Keratinocyte (primary cell): ENCODE results near the gene SIN3B. TPM values are rescaled to one million over a fixed set of nuclear protein-coding genes. Genes with fewer than 3 reads are reported as not detected.

ENCODE experiments used
- DNase-seq: peaks from one replicate; pipeline ENCODE4 v3.0.0-alpha.2; 2011; ENCODE audit warnings: low read depth, missing footprints, low spot score
- FAIRE-seq: peaks from 2 replicates; lab custom pipeline; 2011; peaks lifted over from hg19 to GRCh38; lab: Jason Lieb, UNC
- H2AFZ ChIP-seq: 2 replicates; pipeline ENCODE4 v1.6.0; 2012; ENCODE audit warnings: low read length, control low read depth, inconsistent platforms; ENCODE audit not compliant: control insufficient read depth
- H3K27ac ChIP-seq: 2 replicates; pipeline ENCODE4 v1.5.1; 2011; ENCODE audit warnings: low read length; ENCODE audit not compliant: control insufficient read depth, insufficient read depth
- H3K27me3 ChIP-seq: 3 replicates; pipeline ENCODE4 v1.6.0; 2011; ENCODE audit warnings: low read length; ENCODE audit not compliant: control insufficient read depth, insufficient read depth; ENCODE audit errors: extremely low read depth
- H3K36me3 ChIP-seq, 2 experiments: 2 replicates in 1 of 2; 3 replicates in 1 of 2; pipeline ENCODE4 v1.5.1; 2011; ENCODE audit warnings: low read length in 2 of 2, mild to moderate bottlenecking in 1 of 2; ENCODE audit not compliant: control insufficient read depth in 2 of 2, insufficient read depth in 2 of 2; ENCODE audit errors: extremely low read depth in 1 of 2
- H3K4me1 ChIP-seq: 3 replicates; pipeline ENCODE4 v1.5.1; 2011; ENCODE audit warnings: low read length; ENCODE audit not compliant: control insufficient read depth, insufficient read depth; ENCODE audit errors: extremely low read depth
- H3K4me2 ChIP-seq: 3 replicates; pipeline ENCODE4 v1.6.0; 2011; ENCODE audit warnings: low read depth, low read length; ENCODE audit not compliant: control insufficient read depth, insufficient read depth; ENCODE audit errors: extremely low read depth
- H3K4me3 ChIP-seq, 3 experiments: fragments of 200-600 bp in 1 of 3; sonication (generic) in 1 of 3; 2 replicates in 2 of 3; 3 replicates in 1 of 3; pipeline ENCODE4 v1.5.1; 2011 to 2016; ENCODE audit warnings: low read length in 3 of 3, mild to moderate bottlenecking in 3 of 3, control low read depth in 2 of 3, inconsistent platforms in 1 of 3, low read depth in 1 of 3, mixed read lengths in 1 of 3, mixed run types in 1 of 3, moderate library complexity in 1 of 3; ENCODE audit not compliant: control insufficient read depth in 2 of 3, insufficient read depth in 2 of 3; ENCODE audit errors: extremely low read depth in 1 of 3
- H3K79me2 ChIP-seq: 2 replicates; pipeline ENCODE4 v1.6.0; 2012; ENCODE audit warnings: low read length; ENCODE audit not compliant: control insufficient read depth, insufficient read depth
- H3K9ac ChIP-seq: 3 replicates; pipeline ENCODE4 v1.6.0; 2011; ENCODE audit warnings: low read length; ENCODE audit not compliant: control insufficient read depth, insufficient read depth; ENCODE audit errors: extremely low read depth
- H3K9me1 ChIP-seq: 3 replicates; pipeline ENCODE4 v1.6.0; 2011; ENCODE audit warnings: low read length; ENCODE audit not compliant: control insufficient read depth, insufficient read depth; ENCODE audit errors: extremely low read depth
- H3K9me3 ChIP-seq: 2 replicates; pipeline ENCODE4 v1.5.1; 2012; ENCODE audit warnings: low read depth, low read length; ENCODE audit not compliant: control insufficient read depth
- H4K20me1 ChIP-seq: 3 replicates; pipeline ENCODE4 v1.6.0; 2011; ENCODE audit warnings: low read length; ENCODE audit not compliant: control insufficient read depth, insufficient read depth; ENCODE audit errors: extremely low read depth
- EZH2 ChIP-seq: IDR thresholded peaks from one replicate; pipeline ENCODE4 v1.6.1; 2012; ENCODE audit warnings: inconsistent platforms, mild to moderate bottlenecking, low read length, moderate library complexity
- dilution Hi-C: fragments of 300-500 bp; cut with MboI; formaldehyde crosslinking; loops from one replicate; pipeline ENCODE4 v1.7.0; 2020; ENCODE audit warnings: low sequenced_read_pairs; ENCODE audit not compliant: extremely low pct_ligation_motif_present
- polyA plus RNA-seq, 5 experiments: library from polyadenylated mRNA; depleted of rRNA in 3 of 5; stranded (reverse) in 3 of 5; stranded (forward) in 1 of 5; unstranded in 1 of 5; fragments of >200 nt; gene quantifications; 1 replicate in 1 of 5; 2 replicates in 3 of 5; 3 replicates in 1 of 5; pipeline versions ENCODE4 v1.2.1 to v1.2.3, GENCODE V29; 2011 to 2012; ENCODE audit warnings: missing spikeins in 2 of 5, low read depth in 1 of 5, low replicate concordance in 1 of 5
- TF ChIP-seq, protein P1 (sequence below), 3 experiments: IDR thresholded peaks in 1 of 3; conservative IDR thresholded peaks in 1 of 3; optimal IDR thresholded peaks in 1 of 3; 2 replicates in 2 of 3; 3 replicates in 1 of 3; pipeline versions ENCODE3 to v1.5.1; 2011; ENCODE audit warnings: low read length in 3 of 3, mild to moderate bottlenecking in 3 of 3, moderate library complexity in 2 of 3, control low read depth in 1 of 3, inconsistent platforms in 1 of 3; ENCODE audit not compliant: insufficient read depth in 2 of 3; ENCODE audit errors: extremely low read depth in 1 of 3

Gene SIN3B
- polyA plus RNA-seq, 1 donor (not counting 4 experiments of a cell fraction or from before 2014, with no cell fraction given) = 30.9 TPM

- FAIRE-seq (no peak), DNase-seq (no peak)
- Histone ChIP-seq H3K9ac (no peak overlapping the region), H2AFZ (no peak overlapping the region), H3K4me2 (no peak overlapping the region), H3K9me3 (no peaks in the 10 kb centered on the region), H3K4me3 (no peak overlapping the region), H3K79me2 (no peaks in the 10 kb centered on the region), H4K20me1 (no peaks in the 10 kb centered on the region), H3K9me1 (peaks cover 4% of the 10 kb centered on the region), H3K4me1 (peaks cover 9% of the 10 kb centered on the region), H3K36me3 (no peaks in the 10 kb centered on the region), H3K27ac (no peak overlapping the region), H3K27me3 (no peaks in the 10 kb centered on the region)
- dilution Hi-C loops = no loop called here
- TF ChIP-seq, protein P1, sequence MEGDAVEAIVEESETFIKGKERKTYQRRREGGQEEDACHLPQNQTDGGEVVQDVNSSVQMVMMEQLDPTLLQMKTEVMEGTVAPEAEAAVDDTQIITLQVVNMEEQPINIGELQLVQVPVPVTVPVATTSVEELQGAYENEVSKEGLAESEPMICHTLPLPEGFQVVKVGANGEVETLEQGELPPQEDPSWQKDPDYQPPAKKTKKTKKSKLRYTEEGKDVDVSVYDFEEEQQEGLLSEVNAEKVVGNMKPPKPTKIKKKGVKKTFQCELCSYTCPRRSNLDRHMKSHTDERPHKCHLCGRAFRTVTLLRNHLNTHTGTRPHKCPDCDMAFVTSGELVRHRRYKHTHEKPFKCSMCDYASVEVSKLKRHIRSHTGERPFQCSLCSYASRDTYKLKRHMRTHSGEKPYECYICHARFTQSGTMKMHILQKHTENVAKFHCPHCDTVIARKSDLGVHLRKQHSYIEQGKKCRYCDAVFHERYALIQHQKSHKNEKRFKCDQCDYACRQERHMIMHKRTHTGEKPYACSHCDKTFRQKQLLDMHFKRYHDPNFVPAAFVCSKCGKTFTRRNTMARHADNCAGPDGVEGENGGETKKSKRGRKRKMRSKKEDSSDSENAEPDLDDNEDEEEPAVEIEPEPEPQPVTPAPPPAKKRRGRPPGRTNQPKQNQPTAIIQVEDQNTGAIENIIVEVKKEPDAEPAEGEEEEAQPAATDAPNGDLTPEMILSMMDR (optimal IDR thresholded peaks at IDR 0.05 in 1 of 3, IDR thresholded peaks at IDR 0.05 in 1 of 3, conservative IDR thresholded peaks at IDR 0.05 in 1 of 3; ENCODE audit: extremely low read depth in 1 of 3, insufficient read depth in 2 of 3, low read length in 3 of 3) = no peak
- no peak for TF ChIP-seq EZH2
Observed at GRCh38 chr19:16917401-16917800, 88.2 kb downstream of the SIN3B start.

- no peaks in the 10 kb centered on the region for H3K27me3 ChIP-seq
- H3K27ac ChIP-seq = no peak overlapping the region
- no peaks in the 10 kb centered on the region for H3K36me3 ChIP-seq
- dilution Hi-C loops = no loop called here
- no peaks in the 10 kb centered on the region for H3K9me3 ChIP-seq
- no peak overlapping the region for H3K9ac ChIP-seq
- no peak overlapping the region for H3K4me3 ChIP-seq
- no peaks in the 10 kb centered on the region for H3K79me2 ChIP-seq
- H3K4me1 ChIP-seq = peaks cover 9% of the 10 kb centered on the region
- peaks cover 4% of the 10 kb centered on the region for H3K9me1 ChIP-seq
- H4K20me1 ChIP-seq = no peaks in the 10 kb centered on the region
- TF ChIP-seq EZH2 = no peak
- TF ChIP-seq, protein P1 (optimal IDR thresholded peaks at IDR 0.05 in 1 of 3, IDR thresholded peaks at IDR 0.05 in 1 of 3, conservative IDR thresholded peaks at IDR 0.05 in 1 of 3; ENCODE audit: extremely low read depth in 1 of 3, insufficient read depth in 2 of 3, low read length in 3 of 3) = no peak
- DNase-seq (no peak), FAIRE-seq (no peak)
- no peak overlapping the region for H3K4me2 ChIP-seq
- no peak overlapping the region for H2AFZ ChIP-seq
Observed at GRCh38 chr19:16919496-16919895, 90.3 kb downstream of the SIN3B start.
